ENCODE data around the gene STK17A.
A peak's percentile ranks its signal among the peaks of the same experiment; 100 is the strongest.
"Not testable (repeated sequence)": the region's sequence is repeated elsewhere in the genome, so short reads cannot be mapped to it uniquely, and the experiment has no call there.

The STK17A gene

GRCh38 chr7:43569424-43569823, 13.5 kb upstream of the STK17A start:
- DNase-seq, result peak; percentile 83

GRCh38 chr7:43570688-43571365, 12.1 kb upstream of the STK17A start:
- DNase-seq, result peak; percentile 7

- DNase-seq, result peak; percentile 98
Observed at GRCh38 chr7:43572516-43573049, 10.3 kb upstream of the STK17A start.

- DNase-seq, result not testable (repeated sequence)
Observed at GRCh38 chr7:43573832-43574231, 9.1 kb upstream of the STK17A start.

- no peak for DNase-seq
Observed at GRCh38 chr7:43575506-43575905, 7.4 kb upstream of the STK17A start.

- no peak for DNase-seq
Observed at GRCh38 chr7:43576241-43576640, 6.7 kb upstream of the STK17A start.

- peak; percentile 42 for DNase-seq
Observed at GRCh38 chr7:43577485-43577951, 5.4 kb upstream of the STK17A start.

GRCh38 chr7:43583424-43584194, 701 bp downstream of the STK17A start:
- DNase-seq, result peak; percentile 68

- peak; percentile 75 for DNase-seq
Observed at GRCh38 chr7:43584195-43584586, 1.3 kb downstream of the STK17A start.

- DNase-seq, result not testable (repeated sequence)
Observed at GRCh38 chr7:43584733-43585132, 1.8 kb downstream of the STK17A start.

GRCh38 chr7:43585562-43585961, 2.7 kb downstream of the STK17A start:
- DNase-seq, result peak; percentile 60

- peak; percentile 57 for DNase-seq
Observed at GRCh38 chr7:43586251-43586900, 3.5 kb downstream of the STK17A start.

- no peak for DNase-seq
Observed at GRCh38 chr7:43588477-43589132, 5.7 kb downstream of the STK17A start.

GRCh38 chr7:43589133-43589478, 6.2 kb downstream of the STK17A start:
- no peak for DNase-seq

- no peak for DNase-seq
Observed at GRCh38 chr7:43589728-43590127, 6.8 kb downstream of the STK17A start.

GRCh38 chr7:43590862-43591557, 8.1 kb downstream of the STK17A start:
- DNase-seq, result no peak

- peak; percentile 53 for DNase-seq
Observed at GRCh38 chr7:43591558-43592180, 8.8 kb downstream of the STK17A start.

GRCh38 chr7:43592326-43592725, 9.4 kb downstream of the STK17A start:
- DNase-seq, result peak; percentile 6

- no peak for DNase-seq
Observed at GRCh38 chr7:43593010-43593409, 10.1 kb downstream of the STK17A start.

GRCh38 chr7:43594020-43594419, 11.1 kb downstream of the STK17A start:
- DNase-seq, result no peak

GRCh38 chr7:43596426-43596825, 13.5 kb downstream of the STK17A start:
- peak; percentile 25 for DNase-seq

GRCh38 chr7:43600056-43600455, 17.1 kb downstream of the STK17A start:
- DNase-seq, result no peak
